Measurements from ENCODE around the gene COPG2.
"Not testable (repeated sequence)": the region's sequence is repeated elsewhere in the genome, so short reads cannot be mapped to it uniquely, and the experiment has no call there.

COPG2 gene

GRCh38 chr7:130559184-130559583 lies 109.4 kb downstream of the COPG2 start:
- DNase-seq = no peak

DNA sequence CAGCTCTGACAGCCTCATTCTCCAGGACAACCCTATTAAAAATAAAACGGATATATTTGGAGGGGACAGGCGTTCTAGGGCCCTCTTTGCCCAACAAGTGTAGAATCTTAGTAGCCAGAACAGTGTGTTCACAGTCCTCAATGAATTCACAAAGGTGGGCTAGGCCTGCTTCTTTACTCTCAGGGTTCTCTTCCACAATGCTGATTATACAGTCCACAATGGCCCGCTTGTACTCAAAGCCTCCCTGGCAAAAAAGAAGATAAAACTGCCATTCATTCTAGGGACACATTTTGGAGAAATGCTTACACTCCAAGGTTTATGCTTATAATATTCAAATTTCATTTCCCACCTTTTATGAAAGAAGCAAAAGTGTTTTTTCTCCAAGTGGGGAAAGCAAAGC lies 114.1 kb downstream of the COPG2 start:
- no peak for DNase-seq

DNA sequence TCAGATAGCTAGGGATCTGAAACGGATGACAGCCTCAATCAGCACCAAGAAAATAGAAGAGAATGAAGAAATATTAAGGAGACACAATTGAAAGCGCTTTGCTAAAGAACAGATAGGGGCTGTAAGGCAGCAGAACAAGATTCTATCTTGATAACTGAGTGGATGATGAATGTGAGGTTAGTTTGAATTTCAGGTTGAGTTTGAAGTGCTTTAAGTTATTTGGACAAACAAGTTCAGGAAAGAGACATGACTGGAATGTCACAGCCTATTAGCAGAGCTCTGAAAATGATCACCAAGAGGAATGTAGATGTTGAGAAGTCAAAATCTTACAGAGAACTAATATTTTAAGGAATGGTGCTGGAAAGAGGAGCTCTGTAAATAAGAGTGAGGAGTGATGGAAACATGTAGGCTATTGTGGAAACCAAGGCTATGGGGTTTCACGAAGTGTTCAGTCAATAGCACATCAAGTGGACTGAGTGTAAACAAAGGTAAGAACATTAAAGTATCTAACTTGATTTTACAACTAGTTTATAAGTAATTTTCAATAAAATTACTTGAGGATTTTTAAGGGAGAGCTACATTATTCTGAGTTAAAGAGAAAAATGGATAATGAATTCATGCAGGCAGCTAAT lies 115.0 kb downstream of the COPG2 start:
- no peak for DNase-seq

DNA sequence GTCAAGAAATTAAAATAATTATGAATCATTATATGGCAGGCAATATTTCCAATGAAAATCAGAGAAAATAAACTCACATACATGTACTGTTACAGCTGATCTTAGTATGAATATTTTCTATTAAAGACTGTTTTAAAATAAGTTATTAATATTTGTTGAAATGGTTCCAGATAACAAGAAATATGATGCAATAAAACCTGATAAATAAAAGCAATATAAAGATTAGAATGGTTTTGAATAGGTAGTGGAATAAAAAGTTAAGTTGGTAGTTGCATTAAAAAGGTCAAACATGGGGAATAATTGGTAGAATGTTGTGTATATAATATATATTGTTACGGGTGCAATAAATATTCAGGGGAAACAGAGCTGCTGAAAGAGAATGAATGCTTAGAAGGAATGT lies 124.2 kb downstream of the COPG2 start:
- no peak for DNase-seq

GRCh38 chr7:130543487-130544010 lies 125.0 kb downstream of the COPG2 start:
- DNase-seq = no peak

DNA sequence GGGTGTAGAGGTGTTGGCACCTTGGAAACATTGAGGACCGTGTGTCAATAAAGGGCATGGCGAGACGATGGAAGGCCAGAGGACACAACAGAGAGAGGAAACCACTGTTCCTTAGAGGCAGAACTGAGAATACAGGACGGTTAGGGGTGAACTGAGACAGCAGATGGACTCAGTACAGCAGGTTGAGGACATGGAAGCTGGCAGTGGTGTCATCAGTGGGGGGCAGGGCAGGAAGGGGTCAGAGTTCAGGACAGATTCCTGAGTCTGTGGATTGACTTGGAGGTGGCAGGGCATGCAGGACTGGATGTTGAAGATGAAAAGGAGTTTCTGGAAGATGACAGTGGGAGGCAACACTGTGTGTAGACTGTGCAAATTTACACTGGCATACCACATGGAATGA lies 126.3 kb downstream of the COPG2 start:
- DNase-seq = not testable (repeated sequence)

DNA sequence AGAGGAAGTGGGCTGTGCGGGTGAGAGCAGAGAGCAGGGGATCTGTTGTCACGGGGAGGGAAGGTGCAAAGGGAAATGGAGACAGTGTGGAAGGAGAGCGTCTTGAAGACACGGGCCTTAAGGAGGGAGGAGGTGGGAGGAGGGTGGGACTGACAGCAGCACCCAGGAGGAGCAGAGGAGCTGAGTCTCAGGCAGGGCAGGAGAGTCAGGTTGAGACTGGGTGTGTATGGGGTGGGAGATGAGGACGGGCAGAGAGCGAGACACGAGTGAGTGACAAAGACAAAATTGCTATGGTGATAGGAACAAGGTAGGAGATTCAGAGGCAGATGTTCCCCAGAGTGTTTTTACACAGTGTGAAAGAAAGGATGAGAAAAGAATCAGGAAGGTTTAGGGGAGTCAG lies 127.3 kb downstream of the COPG2 start:
- DNase-seq = not testable (repeated sequence)

DNA sequence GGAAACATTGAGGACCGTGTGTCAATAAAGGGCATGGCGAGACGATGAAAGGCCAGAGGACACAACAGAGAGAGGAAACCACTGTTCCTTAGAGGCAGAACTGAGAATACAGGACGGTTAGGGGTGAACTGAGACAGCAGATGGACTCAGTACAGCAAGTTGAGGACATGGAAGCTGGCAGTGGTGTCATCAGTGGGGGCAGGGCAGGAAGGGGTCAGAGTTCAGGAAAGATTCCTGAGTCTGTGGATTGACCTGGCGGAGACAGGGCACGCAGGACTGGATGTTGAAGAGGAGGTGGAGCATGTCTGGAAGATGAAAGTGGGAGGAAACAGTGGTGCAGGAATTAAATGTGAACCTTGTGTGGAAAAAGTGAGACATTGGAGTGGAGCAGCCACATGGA lies 130.7 kb downstream of the COPG2 start:
- not testable (repeated sequence) for DNase-seq

DNA sequence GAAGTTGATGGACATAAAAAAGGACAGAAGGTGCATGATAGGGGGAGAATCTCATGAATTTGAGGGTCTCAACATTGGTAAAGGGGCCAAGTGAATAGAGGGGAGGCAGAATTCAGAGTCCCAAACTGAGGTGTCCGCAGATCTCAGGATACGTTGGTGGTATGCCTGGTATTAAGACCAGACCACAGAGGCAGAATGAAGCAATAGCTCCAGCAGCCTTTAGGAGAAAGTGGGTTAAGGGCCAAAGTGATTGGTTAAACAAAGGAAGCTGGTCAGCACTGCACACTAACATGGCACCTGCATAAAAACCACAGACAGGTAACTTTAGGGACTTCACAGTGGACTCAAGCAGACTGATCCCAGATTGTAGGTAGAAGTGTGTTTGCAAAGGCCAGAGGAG lies 139.1 kb downstream of the COPG2 start:
- DNase-seq = no peak

GRCh38 chr7:130527752-130528355 lies 140.7 kb downstream of the COPG2 start:
- DNase-seq = not testable (repeated sequence)

GRCh38 chr7:130524628-130525027 lies 143.9 kb downstream of the COPG2 start:
- DNase-seq = no peak

- not testable (repeated sequence) for DNase-seq
Observed at GRCh38 chr7:130523519-130524125, 144.9 kb downstream of the COPG2 start.

GRCh38 chr7:130521258-130521951 lies 147.1 kb downstream of the COPG2 start:
- no peak for DNase-seq

DNA sequence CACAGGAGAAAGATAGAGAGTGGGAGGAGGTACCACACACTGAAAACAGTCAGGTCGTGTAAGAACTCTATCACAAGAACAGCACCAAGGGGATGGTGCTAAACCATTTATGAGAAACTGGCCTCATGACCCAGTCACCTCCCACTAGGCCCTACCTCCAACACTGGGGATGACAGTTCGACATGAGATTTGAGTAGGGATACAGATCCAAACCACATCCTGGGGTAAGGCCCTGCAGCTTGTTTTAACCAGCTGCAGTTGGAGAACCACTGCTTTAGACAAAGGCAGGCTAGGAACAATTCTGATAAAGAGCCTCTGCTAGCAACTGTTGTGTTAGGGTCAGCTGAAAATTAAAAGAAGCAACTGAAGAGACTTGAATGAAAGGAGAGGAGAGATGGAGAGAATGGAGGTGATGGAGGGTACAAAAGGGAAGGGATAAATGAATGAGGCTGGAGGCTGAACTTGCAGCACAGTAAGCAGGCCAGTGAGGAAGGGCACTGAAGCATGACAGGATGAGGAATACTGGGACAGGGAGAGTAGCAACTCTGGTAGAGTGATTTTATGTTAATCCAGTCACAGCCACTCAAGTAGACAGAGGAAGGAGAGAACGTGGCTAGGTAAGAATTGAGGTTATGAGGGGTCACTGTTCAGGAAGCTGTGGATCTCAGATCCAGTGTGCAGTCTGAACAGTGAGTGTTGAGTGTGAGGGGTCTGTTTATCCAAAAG lies 153.1 kb downstream of the COPG2 start:
- no peak for DNase-seq

GRCh38 chr7:130513447-130513846 lies 155.1 kb downstream of the COPG2 start:
- no peak for DNase-seq

- DNase-seq = not testable (repeated sequence)
Observed at GRCh38 chr7:130512038-130512437, 156.5 kb downstream of the COPG2 start.

DNA sequence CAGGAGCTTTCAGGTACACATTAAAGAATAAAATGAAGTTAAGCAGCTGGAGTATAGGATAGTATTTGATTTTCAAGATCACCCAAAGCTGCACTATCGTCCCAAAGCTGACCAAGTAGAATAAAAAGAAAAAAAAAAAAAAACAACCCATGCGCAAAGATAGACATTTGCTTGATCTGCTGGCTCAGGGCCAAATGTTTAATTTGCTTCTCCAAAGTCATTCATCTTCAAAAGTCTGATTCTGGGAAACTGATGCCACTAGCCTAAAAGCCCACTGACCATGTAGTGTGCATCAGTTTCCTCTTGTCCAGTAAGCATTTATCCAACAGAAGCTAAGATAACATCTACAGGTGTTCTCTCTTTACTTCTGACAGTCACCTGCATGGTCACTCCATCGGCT lies 162.2 kb downstream of the COPG2 start:
- DNase-seq = no peak

GRCh38 chr7:130505753-130506152 lies 162.8 kb downstream of the COPG2 start:
- no peak for DNase-seq

DNA sequence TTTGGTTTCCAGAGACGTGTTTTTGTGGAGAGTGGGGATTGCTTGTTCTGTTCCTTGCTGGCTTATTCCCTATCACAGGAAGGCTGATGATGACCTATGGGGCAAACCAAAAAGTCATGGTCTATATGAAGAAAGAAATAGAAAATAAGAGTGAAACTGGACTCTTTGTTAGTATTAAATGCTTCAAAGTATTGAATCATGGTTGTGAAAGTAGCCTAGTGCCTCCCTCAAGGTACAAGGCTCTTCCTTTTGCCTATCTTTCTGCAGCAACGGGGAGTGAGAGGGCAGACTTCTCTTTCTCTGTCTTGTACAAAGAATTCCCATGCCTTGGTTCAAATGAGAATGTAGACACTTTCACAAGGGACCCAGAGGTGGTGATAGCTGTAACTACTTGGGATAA lies 167.6 kb downstream of the COPG2 start:
- no peak for DNase-seq

DNA sequence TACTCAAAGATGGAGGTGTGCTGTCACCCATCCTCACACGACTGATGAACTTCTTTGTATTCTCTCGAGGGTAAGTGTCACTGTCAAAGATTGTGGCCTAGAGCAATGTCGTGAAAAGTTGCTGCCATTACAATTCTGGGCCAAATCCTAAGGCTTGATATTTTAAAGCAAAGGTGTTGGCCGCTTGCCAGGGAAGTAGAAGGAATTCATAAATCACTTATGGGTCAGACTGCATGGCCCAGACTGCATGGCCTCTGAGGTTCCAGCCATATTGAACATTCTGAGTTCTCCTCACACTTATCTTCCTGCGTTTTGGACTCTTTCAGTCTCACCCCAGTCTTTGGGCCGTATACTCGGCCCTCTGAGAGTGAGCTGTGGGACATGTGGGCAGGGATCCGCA lies 168.1 kb downstream of the COPG2 start:
- no peak for DNase-seq

GRCh38 chr7:130494431-130494858 lies 174.1 kb downstream of the COPG2 start:
- DNase-seq = no peak

DNA sequence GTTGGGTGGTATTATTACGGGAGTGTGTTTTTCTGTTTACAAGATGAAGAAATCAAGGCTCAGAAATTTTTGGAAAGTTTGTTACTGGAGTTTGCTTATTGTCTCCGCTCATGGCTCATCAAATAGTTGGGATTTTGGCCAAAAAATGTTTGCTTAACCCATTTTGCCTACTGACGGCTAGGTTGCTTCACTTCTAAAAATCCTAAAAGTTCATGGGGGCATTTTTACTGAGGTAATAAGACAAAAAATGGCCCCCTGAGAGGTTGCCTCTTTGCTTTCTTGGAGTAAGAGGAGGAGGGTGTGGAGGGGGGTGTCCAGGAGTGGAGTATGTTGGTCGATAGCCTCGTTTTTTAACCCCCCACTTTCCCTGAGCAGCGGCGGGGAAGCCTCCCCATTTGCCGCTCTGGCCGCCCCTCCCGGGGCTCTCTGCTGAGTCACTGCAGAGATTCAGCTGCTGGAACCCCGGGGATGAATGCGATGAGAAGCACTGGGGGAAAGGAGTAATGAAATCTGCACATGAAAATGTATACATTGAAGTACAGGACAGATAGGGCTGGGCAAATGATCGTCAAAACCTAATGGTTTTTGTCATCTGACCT lies 175.2 kb downstream of the COPG2 start:
- DNase-seq = no peak
